DOHH2 (cell line): Measurements from ENCODE around the gene PSMA7.

Source experiments
- EZH2phosphoT487 ChIP-seq: fragments of 200-600 bp; sonication (generic); IDR thresholded peaks from 2 replicates; pipeline ENCODE4 v1.6.1; 2017; ENCODE audit warnings: borderline replicate concordance, mild to moderate bottlenecking, antibody characterized with exemption, low read length, moderate library complexity, mixed read lengths
- TF ChIP-seq, protein P1 (sequence below): fragments of 200-600 bp; sonication (generic); IDR thresholded peaks from one replicate; pipeline ENCODE4 v1.5.1; 2014; ENCODE audit warnings: antibody characterized with exemption, mild to moderate bottlenecking, low read depth, low read length; ENCODE audit not compliant: poor library complexity, severe bottlenecking

DNA sequence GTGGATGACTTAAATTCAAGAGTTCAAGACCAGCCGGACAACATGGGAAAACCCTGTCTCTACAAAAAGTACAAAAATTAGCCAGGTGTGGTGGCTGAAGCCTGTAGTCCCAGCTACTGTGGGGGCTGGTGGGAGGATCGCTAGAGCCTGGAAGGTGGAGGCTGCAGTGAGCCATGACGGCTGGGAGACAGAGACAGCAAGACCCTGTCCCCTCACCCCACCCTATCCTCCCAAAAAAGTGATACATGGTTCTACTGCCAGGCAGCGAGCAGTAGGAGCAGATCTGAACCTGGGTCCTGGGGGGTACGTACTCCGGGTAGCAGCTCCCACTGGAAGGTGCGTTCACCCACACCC, 2.2 kb downstream of the PSMA7 start:
- TF ChIP-seq, protein P1, sequence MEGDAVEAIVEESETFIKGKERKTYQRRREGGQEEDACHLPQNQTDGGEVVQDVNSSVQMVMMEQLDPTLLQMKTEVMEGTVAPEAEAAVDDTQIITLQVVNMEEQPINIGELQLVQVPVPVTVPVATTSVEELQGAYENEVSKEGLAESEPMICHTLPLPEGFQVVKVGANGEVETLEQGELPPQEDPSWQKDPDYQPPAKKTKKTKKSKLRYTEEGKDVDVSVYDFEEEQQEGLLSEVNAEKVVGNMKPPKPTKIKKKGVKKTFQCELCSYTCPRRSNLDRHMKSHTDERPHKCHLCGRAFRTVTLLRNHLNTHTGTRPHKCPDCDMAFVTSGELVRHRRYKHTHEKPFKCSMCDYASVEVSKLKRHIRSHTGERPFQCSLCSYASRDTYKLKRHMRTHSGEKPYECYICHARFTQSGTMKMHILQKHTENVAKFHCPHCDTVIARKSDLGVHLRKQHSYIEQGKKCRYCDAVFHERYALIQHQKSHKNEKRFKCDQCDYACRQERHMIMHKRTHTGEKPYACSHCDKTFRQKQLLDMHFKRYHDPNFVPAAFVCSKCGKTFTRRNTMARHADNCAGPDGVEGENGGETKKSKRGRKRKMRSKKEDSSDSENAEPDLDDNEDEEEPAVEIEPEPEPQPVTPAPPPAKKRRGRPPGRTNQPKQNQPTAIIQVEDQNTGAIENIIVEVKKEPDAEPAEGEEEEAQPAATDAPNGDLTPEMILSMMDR, result no peak
- no peak for TF ChIP-seq EZH2phosphoT487
